ENCODE measurements around the gene ETF1. TPM values are rescaled to one million over a fixed set of nuclear protein-coding genes. Genes with fewer than 3 reads are reported as not detected.

The ETF1 gene
- 100 to 1,000 TPM in 3 of 4 donors, 10 to 100 TPM in 1; 69.8 to 195 (median 141) TPM for total RNA-seq

- peak; percentile 98 for DNase-seq (ENCODE audit: low spot score)
- no peak for TF ChIP-seq CTCF (IDR thresholded peaks at IDR 0.05)
- ATAC-seq (ENCODE audit: low FRiP score), result peak; percentile 97
Observed at GRCh38 chr5:138542956-138543729, at the start of gene ETF1. Gene ETF1, minus strand, starts transcription at chr5:138543236. Its CDS starts 318 bp downstream, at chr5:138542918.

- DNase-seq (ENCODE audit: low spot score) (no peak), ATAC-seq (ENCODE audit: low FRiP score) (no peak)
- no peak for TF ChIP-seq CTCF (IDR thresholded peaks at IDR 0.05)
Observed at GRCh38 chr5:138588013-138588788, 45.2 kb upstream of the ETF1 start.

GRCh38 chr5:138585157-138585556 is 42.1 kb upstream of the ETF1 start:
- DNase-seq (ENCODE audit: low spot score), result no peak
- TF ChIP-seq CTCF (IDR thresholded peaks at IDR 0.05), result no peak
- ATAC-seq (ENCODE audit: low FRiP score), result no peak

GRCh38 chr5:138583984-138584637 is 41.1 kb upstream of the ETF1 start:
- no peak for ATAC-seq (ENCODE audit: low FRiP score)
- no peak for DNase-seq (ENCODE audit: low spot score)
- TF ChIP-seq CTCF (IDR thresholded peaks at IDR 0.05), result no peak

GRCh38 chr5:138582959-138583358 is 39.9 kb upstream of the ETF1 start:
- ATAC-seq (ENCODE audit: low FRiP score), result no peak
- TF ChIP-seq CTCF (IDR thresholded peaks at IDR 0.05), result no peak
- no peak for DNase-seq (ENCODE audit: low spot score)

GRCh38 chr5:138580777-138581176 is 37.7 kb upstream of the ETF1 start:
- no peak for TF ChIP-seq CTCF (IDR thresholded peaks at IDR 0.05)
- ATAC-seq (ENCODE audit: low FRiP score) (no peak), DNase-seq (ENCODE audit: low spot score) (no peak)
